K562 (cell line): Measurements from ENCODE around the gene HEMGN. TPM values are rescaled to one million over a fixed set of nuclear protein-coding genes. Genes with fewer than 3 reads are reported as not detected.
A peak's percentile ranks its signal among the peaks of the same experiment; 100 is the strongest.

Experiments
- CAMTA2 ChIP-seq: fragments of 250-450 bp; sonication (Bioruptor Pico); conservative IDR thresholded peaks from 2 replicates; pipeline ENCODE4 v1.5.1; 2022
- CREB1 ChIP-seq, 2 experiments: sonication (generic) in 1 of 2; formaldehyde crosslinking in 1 of 2; IDR thresholded peaks; 2 replicates each; pipeline versions ENCODE4 v1.6.1 to v1.8.0; 2012 to 2022; ENCODE audit warnings: inconsistent platforms in 1 of 2, mild to moderate bottlenecking in 1 of 2, missing genetic modification reagents in 1 of 2, moderate library complexity in 1 of 2
- CXXC5 ChIP-seq: fragments of 250-450 bp; sonication (Bioruptor Pico); IDR thresholded peaks from 2 replicates; pipeline ENCODE4 v1.8.0; 2022; ENCODE audit warnings: inconsistent platforms, mild to moderate bottlenecking, moderate library complexity
- EP300 ChIP-seq: IDR thresholded peaks from 2 replicates; pipeline ENCODE4 v1.6.1; 2012; ENCODE audit warnings: low read length, improper control_type of control experiment
- GABPB1 ChIP-seq: sonication (generic); formaldehyde crosslinking; IDR thresholded peaks from 2 replicates; pipeline ENCODE4 v1.8.0; 2022; ENCODE audit warnings: mild to moderate bottlenecking, missing genetic modification reagents
- LEF1 ChIP-seq: fragments of 450-650 bp; IDR thresholded peaks from 2 replicates; pipeline ENCODE4 v1.6.1; 2016; ENCODE audit warnings: mild to moderate bottlenecking
- MED1 ChIP-seq: sonication (generic); formaldehyde crosslinking; IDR thresholded peaks from 2 replicates; pipeline ENCODE4 v1.8.1; 2023; ENCODE audit warnings: missing genetic modification reagents, borderline replicate concordance
- POU5F1 ChIP-seq: fragments of 150-350 bp; IDR thresholded peaks from 2 replicates; pipeline ENCODE4 v1.6.1; 2014; ENCODE audit warnings: borderline replicate concordance, low read length, low read depth, mild to moderate bottlenecking; ENCODE audit not compliant: partially characterized antibody
- SREBF1 ChIP-seq: fragments of 150-350 bp; IDR thresholded peaks from 2 replicates; pipeline ENCODE4 v1.6.1; 2014; ENCODE audit warnings: antibody characterized with exemption, low read depth, low read length, borderline replicate concordance
- TARDBP ChIP-seq: fragments of 450-650 bp; IDR thresholded peaks from 2 replicates; pipeline ENCODE4 v1.6.1; 2016
- ZNF766 ChIP-seq: fragments of 200-800 bp; sonication (Bioruptor generic); conservative IDR thresholded peaks from 2 replicates; pipeline ENCODE4 v1.6.1; 2016; ENCODE audit warnings: missing genetic modification characterization, missing compliant biosample characterization
- ZNF77 ChIP-seq: fragments of 250-450 bp; sonication (Bioruptor Pico); IDR thresholded peaks from 2 replicates; pipeline ENCODE4 v1.5.0; 2020
- ZNF778 ChIP-seq: fragments of 450-650 bp; formaldehyde crosslinking; IDR thresholded peaks from 2 replicates; pipeline ENCODE4 v1.4.0; 2020; ENCODE audit warnings: mild to moderate bottlenecking, moderate library complexity
- ZNF785 ChIP-seq: fragments of 250-450 bp; sonication (Bioruptor Pico); IDR thresholded peaks from 2 replicates; pipeline ENCODE4 v1.4.0; 2020; ENCODE audit warnings: mild to moderate bottlenecking
- polyA plus RNA-seq, 8 experiments: library from polyadenylated mRNA; depleted of rRNA in 4 of 8; stranded (reverse) in 5 of 8; unstranded in 3 of 8; fragments of >200 nt; fragmentation: Nextera tagmentation in 2 of 8; fragmentation: Illumina TruSeq in 1 of 8; extraction: Ambion mirVana in 2 of 8; extraction: Trizol in 1 of 8; gene quantifications; 2 replicates each; pipeline versions ENCODE4 v1.2.1 to v1.2.3, GENCODE V29; 2011 to 2014; ENCODE audit warnings: inconsistent platforms in 1 of 8, missing spikeins in 1 of 8
- total RNA-seq, 7 experiments: library from RNA; depleted of rRNA in 6 of 7; stranded (reverse); fragments of >200 nt in 6 of 7; fragmentation: Illumina TruSeq in 2 of 7; extraction: Trizol in 2 of 7; gene quantifications; 2 replicates each; pipeline versions ENCODE4 v1.2.1 to v1.2.3, GENCODE V29; 2011 to 2021; ENCODE audit warnings: low replicate concordance in 1 of 7
- TF ChIP-seq, protein P1 (sequence below), 2 experiments: fragments of 450-650 bp in 1 of 2; sonication (generic) in 1 of 2; formaldehyde crosslinking; conservative IDR thresholded peaks; 2 replicates each; pipeline versions ENCODE4 v1.4.0 to v1.8.1; 2020 to 2022; ENCODE audit warnings: mild to moderate bottlenecking in 1 of 2, missing genetic modification reagents in 1 of 2
- TF ChIP-seq, protein P2 (sequence below): sonication (generic); formaldehyde crosslinking; IDR thresholded peaks from 2 replicates; pipeline ENCODE4 v1.8.0; 2022; ENCODE audit warnings: missing genetic modification reagents, mild to moderate bottlenecking, borderline replicate concordance
- TF ChIP-seq, protein P3 (sequence below): fragments of 450-650 bp; IDR thresholded peaks from 2 replicates; pipeline ENCODE4 v1.6.1; 2016; ENCODE audit warnings: mild to moderate bottlenecking, moderate library complexity

HEMGN gene
- total and polyA plus RNA-seq, 9 of the 15 experiments (the other 6 are each of a cell fraction or from before 2014, with no cell fraction given), result 56.3 to 258 (median 137) TPM

DNA sequence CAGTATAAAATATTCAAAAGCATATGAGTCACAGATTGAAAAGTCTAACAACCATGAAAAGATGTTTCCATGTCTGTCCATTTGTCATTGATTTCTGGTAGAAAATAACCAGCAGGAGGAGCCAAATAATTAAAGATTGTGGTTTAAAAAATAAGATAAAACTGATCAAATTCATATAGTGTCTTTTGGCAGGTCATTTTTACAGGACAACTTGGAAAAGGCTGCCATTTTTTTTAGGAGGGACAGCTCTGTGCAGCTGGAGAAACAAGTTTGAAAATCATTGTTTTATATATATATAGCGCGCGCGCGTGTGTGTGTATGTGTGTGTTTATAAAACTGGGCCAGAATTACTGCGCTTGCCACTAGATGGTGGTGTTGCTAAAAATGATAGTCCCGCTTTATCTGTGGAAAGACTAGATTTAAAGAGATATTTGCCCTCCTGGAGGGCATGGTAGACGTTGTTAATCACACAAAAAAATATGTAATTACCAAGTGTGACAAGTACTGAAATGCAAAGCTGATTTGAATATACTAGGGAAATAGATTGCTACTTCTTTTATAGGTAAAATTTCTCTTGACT lies 14.4 kb downstream of the HEMGN start (continued):
- no peak for TF ChIP-seq EP300
- TF ChIP-seq LEF1, result no peak
- no peak for TF ChIP-seq ZNF77 (CRISPR knock-in tag)
- no peak for TF ChIP-seq SREBF1
- TF ChIP-seq, protein P1, sequence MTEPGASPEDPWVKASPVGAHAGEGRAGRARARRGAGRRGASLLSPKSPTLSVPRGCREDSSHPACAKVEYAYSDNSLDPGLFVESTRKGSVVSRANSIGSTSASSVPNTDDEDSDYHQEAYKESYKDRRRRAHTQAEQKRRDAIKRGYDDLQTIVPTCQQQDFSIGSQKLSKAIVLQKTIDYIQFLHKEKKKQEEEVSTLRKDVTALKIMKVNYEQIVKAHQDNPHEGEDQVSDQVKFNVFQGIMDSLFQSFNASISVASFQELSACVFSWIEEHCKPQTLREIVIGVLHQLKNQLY (CRISPR knock-in tag; conservative IDR thresholded peaks at IDR 0.05), result no peak
- peak; percentile 57 for TF ChIP-seq CXXC5
- no peak for TF ChIP-seq GABPB1 (CRISPR knock-in tag)
- TF ChIP-seq, protein P2, sequence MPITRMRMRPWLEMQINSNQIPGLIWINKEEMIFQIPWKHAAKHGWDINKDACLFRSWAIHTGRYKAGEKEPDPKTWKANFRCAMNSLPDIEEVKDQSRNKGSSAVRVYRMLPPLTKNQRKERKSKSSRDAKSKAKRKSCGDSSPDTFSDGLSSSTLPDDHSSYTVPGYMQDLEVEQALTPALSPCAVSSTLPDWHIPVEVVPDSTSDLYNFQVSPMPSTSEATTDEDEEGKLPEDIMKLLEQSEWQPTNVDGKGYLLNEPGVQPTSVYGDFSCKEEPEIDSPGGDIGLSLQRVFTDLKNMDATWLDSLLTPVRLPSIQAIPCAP (CRISPR knock-in tag), result no peak
- TF ChIP-seq POU5F1, result no peak
- no peak for TF ChIP-seq CAMTA2 (CRISPR knock-in tag)
- TF ChIP-seq MED1 (CRISPR knock-in tag), result no peak
- no peak for TF ChIP-seq CREB1 (IDR thresholded peaks at IDR 0.05)
- no peak for TF ChIP-seq CREB1 (CRISPR knock-in tag; IDR thresholded peaks at IDR 0.05)
- no peak for TF ChIP-seq TARDBP
- TF ChIP-seq ZNF766 (CRISPR knock-in tag), result 0 out of 2 replicates have a peak, but pooled peaks have one; percentile 17
- TF ChIP-seq ZNF785 (CRISPR knock-in tag), result no peak
- TF ChIP-seq ZNF778 (CRISPR knock-in tag), result no peak
- TF ChIP-seq, protein P3, sequence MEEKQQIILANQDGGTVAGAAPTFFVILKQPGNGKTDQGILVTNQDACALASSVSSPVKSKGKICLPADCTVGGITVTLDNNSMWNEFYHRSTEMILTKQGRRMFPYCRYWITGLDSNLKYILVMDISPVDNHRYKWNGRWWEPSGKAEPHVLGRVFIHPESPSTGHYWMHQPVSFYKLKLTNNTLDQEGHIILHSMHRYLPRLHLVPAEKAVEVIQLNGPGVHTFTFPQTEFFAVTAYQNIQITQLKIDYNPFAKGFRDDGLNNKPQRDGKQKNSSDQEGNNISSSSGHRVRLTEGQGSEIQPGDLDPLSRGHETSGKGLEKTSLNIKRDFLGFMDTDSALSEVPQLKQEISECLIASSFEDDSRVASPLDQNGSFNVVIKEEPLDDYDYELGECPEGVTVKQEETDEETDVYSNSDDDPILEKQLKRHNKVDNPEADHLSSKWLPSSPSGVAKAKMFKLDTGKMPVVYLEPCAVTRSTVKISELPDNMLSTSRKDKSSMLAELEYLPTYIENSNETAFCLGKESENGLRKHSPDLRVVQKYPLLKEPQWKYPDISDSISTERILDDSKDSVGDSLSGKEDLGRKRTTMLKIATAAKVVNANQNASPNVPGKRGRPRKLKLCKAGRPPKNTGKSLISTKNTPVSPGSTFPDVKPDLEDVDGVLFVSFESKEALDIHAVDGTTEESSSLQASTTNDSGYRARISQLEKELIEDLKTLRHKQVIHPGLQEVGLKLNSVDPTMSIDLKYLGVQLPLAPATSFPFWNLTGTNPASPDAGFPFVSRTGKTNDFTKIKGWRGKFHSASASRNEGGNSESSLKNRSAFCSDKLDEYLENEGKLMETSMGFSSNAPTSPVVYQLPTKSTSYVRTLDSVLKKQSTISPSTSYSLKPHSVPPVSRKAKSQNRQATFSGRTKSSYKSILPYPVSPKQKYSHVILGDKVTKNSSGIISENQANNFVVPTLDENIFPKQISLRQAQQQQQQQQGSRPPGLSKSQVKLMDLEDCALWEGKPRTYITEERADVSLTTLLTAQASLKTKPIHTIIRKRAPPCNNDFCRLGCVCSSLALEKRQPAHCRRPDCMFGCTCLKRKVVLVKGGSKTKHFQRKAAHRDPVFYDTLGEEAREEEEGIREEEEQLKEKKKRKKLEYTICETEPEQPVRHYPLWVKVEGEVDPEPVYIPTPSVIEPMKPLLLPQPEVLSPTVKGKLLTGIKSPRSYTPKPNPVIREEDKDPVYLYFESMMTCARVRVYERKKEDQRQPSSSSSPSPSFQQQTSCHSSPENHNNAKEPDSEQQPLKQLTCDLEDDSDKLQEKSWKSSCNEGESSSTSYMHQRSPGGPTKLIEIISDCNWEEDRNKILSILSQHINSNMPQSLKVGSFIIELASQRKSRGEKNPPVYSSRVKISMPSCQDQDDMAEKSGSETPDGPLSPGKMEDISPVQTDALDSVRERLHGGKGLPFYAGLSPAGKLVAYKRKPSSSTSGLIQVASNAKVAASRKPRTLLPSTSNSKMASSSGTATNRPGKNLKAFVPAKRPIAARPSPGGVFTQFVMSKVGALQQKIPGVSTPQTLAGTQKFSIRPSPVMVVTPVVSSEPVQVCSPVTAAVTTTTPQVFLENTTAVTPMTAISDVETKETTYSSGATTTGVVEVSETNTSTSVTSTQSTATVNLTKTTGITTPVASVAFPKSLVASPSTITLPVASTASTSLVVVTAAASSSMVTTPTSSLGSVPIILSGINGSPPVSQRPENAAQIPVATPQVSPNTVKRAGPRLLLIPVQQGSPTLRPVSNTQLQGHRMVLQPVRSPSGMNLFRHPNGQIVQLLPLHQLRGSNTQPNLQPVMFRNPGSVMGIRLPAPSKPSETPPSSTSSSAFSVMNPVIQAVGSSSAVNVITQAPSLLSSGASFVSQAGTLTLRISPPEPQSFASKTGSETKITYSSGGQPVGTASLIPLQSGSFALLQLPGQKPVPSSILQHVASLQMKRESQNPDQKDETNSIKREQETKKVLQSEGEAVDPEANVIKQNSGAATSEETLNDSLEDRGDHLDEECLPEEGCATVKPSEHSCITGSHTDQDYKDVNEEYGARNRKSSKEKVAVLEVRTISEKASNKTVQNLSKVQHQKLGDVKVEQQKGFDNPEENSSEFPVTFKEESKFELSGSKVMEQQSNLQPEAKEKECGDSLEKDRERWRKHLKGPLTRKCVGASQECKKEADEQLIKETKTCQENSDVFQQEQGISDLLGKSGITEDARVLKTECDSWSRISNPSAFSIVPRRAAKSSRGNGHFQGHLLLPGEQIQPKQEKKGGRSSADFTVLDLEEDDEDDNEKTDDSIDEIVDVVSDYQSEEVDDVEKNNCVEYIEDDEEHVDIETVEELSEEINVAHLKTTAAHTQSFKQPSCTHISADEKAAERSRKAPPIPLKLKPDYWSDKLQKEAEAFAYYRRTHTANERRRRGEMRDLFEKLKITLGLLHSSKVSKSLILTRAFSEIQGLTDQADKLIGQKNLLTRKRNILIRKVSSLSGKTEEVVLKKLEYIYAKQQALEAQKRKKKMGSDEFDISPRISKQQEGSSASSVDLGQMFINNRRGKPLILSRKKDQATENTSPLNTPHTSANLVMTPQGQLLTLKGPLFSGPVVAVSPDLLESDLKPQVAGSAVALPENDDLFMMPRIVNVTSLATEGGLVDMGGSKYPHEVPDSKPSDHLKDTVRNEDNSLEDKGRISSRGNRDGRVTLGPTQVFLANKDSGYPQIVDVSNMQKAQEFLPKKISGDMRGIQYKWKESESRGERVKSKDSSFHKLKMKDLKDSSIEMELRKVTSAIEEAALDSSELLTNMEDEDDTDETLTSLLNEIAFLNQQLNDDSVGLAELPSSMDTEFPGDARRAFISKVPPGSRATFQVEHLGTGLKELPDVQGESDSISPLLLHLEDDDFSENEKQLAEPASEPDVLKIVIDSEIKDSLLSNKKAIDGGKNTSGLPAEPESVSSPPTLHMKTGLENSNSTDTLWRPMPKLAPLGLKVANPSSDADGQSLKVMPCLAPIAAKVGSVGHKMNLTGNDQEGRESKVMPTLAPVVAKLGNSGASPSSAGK, result no peak; the same call in 1 of the 2 replicates
